HG03460 (cell line): Measurements from ENCODE around the gene RPS21.

Source experiments
- ATAC-seq: cut with Tn5 transposase; IDR thresholded peaks from one replicate; pipeline ENCODE4 v1.9.1; 2021; ENCODE audit not compliant: unreplicated experiment

RPS21 gene

DNA sequence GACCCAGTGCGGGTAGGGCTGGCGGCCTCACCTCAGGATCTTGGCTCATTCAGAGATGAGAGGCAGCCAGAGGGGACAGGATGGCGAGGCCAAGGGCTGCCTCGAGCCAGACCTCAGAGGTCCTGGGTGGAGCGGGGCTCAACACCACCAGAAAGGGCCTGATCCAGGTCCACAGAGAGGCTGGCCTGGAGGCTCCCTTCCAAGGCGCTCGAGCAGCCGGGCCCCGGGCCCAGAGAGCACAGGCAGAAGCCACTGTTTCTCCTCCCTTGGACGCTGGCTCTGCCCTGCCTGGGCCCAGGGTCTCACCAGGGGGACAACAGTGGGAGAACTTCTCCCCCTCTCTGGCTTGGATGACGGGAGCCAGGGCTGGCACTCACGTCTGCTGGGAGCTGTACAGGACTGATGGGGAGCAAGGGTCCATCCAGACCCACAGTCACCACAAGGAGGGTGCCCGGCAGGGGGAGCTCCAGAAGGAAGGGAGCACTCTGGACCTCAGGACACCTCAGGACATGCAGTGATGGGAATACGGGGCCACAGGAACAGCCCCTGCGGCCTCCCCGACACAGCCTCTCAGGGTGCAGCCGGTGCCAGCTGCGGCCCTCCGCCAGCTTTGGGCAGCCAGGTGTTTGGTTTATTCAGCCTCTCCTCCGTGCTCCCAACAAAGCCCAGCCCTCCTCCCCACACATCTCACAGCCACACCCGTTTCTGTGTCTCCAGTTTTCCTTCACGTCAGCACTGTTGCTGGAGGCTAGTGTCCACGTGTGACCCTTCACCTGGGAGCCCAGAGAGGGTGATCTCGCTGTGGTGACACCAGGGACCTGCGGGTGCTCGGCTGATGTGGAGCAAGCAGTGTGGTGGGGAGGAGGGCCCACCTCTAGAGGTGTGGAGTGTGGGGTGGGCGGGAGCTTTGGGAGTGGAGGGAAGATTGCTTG is 8.7 kb downstream of the RPS21 start:
- ATAC-seq = no peak

DNA sequence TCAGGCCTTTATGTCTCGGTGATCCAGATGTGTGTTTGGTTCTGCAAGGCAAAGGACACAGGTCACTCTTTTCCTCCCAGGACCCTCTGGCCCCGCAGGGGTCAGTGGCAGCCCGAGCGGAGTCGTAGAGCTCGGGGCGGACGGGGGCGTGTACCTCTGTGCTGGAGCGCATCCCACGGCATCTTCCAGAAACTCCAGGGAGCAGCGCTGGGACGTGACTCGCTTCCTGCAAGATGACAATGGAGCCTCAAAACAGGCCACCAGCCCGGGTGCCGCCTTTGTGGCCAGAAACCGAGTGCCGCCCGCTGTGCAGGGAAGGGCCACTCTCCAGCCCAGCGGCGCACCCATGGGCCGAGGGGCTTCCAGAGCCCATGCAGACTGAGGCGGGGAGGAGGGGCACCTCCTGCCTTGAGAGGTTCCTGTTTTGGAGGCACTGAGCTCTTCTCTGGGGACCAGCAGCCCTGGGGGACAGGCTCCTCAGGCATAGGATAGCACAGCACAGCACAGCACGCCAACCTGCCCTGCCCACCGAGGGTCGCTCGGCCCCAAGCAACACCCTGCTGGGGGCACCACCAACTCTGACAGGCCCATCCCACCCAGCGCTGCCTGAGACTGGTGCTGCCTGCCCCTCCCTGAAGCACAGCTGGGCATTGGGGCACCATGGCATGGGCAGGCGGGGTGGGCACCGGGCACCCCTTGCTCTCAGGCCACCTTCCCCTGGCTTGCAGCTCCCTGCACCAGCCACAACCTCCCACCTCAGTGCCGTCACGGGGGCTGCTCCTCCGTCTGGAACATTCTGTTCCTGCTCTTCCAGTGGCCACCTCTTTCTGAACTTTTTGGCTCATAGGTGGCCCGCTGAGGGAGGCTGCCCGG is 9.7 kb downstream of the RPS21 start:
- ATAC-seq = no peak

DNA sequence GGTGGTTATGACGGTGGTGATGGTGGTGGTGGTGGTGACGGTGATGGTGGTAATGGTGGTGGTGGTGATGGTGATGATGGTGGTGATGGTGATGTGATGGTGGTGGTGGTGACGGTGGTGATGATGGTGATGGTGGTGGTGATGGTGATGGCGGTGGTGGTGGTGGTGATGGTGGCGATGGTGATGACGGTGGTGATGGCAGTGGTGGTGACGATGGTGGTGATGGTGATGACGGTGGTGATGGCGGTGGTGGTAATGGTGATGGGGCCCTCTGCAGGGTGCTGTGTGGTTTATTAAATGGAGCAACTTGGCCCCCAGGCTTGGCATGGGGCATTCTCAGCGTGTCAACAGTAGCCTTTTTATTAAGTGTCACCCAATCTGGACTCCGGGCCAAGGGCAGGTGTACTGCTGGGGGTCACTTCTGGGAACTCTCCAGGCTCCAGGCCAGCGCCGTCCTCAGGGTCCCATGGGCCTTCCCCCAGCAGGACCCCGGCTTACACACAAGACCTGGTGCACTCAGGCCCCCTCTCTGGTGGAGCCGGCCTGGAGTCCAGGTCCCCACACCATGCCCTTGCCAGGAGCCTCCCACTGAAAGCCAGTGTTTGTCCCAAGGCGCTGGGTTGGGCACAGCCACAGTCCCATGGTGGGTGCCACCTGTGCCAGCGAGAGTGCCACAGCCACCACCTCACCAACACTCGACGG is 11.4 kb downstream of the RPS21 start:
- no peak for ATAC-seq

DNA sequence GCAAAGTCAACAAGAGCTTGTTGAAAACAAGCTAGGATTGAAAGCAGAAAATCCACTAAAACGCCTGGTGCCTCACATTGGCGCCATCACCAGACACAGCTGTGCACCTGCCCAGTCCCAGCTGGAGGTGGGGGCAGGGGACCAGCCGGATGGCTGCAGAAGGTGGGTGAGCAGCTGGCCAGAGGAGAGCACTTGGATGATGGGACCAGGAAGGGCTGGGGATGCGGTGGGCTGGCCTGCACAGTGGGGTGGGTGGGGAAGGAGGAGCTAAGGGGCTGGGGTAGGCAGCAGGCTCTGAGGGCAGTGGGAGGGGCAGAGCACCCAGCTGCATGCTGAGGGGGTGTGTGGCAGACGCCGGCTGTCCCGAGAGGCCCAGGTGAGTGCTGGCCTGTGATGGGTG is 13.1 kb downstream of the RPS21 start:
- ATAC-seq = no peak

DNA sequence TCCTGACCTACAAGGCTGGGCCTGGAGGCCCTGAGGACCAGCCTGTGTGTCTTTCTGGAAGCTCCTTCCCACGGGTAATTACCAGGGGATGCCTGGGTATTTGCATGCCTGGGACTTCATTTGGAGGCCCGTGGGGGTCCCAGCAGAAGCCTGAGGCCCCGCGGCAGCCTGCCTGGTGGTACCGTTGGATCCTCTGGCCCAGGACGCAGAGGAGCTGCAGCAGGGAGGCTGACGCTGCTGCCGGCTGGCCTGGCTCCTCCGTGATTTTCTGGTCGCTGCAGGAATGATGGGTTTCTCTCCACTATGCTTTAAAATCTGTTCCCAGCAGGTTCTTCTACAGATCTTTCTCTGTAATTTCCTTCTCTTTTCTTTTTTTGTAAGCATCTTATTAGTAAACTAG is 13.6 kb downstream of the RPS21 start:
- no peak for ATAC-seq

DNA sequence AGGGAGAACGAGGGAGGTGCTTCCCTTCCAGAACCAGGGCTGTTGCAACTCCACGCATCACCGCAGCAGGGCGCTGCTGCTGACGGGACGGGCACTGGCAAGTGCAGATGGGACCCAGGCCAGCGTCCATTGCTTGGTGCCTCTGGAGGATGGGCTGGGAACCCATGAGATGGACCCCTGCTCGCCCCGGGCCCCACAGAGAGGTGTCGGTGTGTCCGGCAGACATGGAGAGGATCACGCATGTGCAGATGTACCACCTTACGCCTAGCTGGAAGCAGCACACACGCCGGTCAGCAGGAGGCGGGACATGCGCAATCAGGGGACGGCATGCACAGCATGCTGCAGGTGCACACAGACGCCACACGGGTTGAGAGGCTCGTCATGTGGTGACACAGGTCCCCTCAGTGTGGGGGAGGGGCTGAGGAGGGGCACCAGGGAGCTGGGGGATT is 14.5 kb downstream of the RPS21 start:
- no peak for ATAC-seq

DNA sequence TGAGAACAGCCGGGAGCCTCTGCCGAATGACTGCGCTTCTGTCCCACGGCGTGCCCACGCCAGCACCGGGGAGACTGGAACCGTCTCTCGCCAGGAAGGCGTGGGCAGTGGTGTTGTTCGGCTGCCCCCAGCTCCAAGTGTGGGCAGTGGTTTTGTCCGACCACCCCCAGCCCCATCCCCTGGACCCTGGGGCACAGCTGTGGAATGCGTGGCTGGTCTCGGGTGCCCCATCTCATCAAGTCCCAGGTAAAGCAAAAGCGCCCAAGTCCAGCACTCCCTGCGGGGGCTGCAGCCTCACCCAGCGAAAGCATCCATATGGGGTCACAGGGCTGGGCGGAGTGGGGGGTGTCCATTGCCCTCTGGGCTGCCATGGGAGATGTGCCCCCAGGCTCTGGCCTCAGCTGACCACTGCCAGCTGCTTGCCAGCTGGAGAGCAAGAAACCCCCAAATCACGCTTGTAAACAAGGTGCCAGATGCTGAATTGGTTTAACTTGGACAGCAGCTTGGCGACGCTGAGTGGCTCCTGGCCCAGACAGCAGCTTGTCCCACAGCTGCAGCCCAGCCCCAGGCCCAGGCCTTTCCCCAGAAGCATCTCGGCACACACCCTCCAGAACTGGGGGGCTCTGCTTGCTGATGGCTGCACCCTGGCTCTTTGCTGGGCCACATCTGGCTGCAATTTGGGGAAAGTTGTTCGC is 15.7 kb downstream of the RPS21 start:
- no peak for ATAC-seq

DNA sequence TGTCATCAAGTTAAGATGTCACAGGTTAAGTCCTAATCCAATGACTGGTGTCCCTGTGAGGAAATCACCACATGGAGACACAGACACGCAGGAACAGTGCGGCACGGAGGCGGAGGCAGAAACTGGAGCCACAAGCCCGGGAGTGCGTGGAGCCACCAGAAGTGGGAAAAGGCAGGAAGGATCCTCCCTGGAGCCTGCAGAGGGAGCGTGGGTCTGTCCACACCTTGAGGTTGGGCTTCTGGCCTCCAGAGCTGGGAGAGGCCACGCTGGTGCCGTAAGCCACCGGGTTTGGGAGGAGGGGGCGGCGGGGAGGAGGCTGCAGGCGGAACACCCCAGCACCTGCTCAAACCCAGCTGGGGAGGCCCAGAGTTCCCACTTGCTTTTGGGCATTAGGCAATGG is 16.4 kb downstream of the RPS21 start:
- no peak for ATAC-seq

DNA sequence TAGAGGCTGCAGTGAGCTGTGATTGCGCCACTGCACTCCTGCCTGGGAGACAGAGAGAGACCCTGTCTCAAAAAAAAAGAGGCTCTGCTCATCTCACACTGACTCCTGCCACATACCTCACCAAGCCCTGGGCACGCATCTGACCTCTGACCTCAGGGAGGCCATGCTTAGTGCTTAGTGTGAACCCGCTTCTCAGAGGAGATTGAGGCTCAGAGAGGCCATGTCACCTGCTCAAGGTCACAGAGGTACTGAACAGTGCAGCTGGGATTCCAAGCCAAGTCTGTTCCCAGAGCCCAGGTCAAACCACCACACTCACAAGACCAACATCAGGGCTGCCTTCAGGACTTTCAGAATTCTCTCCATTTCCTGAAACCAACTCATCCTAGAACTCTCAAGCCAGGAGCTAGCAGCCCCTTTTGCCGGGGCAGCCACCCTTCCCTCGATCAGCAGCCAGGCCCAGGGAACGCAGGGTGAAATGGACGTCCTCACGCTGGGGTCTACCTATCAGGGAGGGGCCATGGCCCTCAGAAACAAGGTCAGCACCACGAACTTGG is 17.3 kb downstream of the RPS21 start:
- ATAC-seq = no peak

DNA sequence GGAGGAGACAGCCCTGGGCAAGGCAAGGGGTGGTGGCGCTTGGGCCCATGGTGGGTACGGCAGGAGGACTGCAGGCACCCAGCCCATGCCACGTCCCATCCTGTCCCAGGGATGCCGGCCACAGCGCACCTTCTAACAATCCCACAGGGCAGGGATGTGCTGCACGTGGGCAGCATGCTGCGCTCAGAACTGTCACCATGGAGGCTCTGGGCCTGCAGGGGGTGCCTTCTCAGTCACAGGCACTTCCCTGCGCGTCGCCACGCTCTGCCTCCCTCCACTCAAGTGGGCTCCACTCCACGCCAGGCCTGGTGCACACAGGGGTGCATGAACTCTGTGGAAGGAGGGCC is 17.8 kb downstream of the RPS21 start:
- no peak for ATAC-seq

DNA sequence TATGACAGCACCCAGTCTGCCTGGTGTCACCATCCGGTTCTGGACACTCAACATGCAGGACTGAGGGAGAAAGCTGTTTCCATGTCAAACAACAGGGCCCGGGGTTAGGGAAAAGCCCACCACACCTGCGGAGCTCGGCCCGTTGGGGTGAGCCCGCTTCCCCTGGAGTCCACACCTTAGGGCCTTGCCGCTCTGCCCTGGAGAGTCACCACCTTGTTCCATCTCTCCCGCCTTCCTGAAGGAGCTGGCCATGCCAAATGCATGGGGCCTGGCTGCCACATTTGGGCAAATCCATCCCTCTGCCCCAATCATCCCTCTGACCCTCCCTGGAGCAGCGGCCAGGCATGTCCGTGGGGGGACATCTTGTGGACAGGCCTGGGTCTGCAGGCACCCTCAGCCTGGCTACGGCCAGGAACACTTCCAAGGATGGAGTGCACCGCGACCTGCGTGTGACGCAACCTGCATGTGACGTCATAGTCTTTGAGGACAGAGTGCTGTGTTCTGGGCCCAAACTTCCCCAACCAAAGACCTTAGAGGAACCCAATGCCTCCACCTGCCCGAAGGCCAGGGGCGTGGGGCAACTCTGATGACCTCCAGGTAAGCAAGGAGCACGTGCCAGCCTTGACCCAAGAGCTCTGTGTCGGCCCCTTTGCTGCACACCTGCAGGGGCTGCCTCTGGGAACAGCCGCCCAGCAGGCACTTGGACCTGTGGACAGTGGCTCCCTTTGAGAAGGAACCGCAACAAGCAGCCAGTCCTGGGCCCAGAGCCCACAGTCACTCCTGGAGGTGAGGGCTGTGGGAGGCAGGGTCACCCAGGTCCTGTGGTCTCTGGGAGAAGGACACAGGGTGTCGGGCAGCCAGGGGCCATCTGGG is 18.4 kb downstream of the RPS21 start:
- no peak for ATAC-seq

DNA sequence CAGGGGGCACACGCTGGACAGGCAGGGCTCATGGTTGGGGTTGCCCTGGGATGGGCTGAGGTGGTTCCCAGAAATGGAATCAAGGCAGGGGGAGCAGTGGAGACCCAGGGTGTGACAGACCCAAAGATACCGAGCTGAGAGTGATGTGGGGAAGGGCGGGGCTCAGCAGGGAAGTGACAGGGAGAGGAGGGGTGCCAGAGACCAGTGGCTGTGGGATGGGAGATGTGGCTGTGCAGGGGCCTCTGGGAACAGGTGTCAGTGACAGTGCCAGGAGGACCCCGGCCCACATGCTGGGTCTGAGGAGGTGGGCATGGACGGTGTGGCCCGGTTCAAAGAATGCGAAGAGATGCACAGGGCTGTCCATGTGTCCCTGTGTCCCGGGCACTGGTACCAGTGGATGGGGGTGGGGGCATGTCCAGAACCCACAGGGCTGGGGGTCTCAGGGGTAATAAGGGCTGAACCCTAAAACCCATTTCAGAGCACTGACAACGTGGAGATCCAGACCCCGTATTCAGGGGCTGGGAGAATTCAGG is 19.1 kb downstream of the RPS21 start:
- no peak for ATAC-seq

DNA sequence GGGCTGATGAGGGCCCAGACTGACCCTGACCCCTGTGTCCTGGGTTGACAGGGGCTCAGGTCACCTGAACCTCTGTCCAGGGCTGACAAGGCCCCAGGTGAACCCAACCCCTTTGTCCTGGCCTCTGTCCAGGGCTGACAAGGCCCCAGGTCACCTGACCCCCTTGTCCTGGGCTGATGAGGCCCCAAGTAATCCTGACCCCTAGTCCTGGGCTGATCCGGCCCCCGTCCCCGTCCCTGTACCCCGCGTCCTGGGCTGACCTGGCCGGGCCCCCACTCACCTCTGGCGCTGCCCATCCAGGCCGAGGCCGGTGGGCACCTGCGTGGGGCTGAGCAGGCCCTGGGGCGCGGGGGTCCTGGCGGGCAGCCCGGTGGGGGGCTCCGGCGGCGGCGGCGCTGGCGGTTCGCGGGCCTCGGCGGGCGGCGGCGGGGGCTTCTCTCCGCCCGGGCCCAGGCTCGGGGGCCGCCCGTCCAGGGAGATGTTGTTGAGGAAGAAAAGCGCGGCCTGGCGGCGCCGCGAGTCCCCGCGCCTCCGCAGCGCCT is 19.8 kb downstream of the RPS21 start:
- no peak for ATAC-seq

DNA sequence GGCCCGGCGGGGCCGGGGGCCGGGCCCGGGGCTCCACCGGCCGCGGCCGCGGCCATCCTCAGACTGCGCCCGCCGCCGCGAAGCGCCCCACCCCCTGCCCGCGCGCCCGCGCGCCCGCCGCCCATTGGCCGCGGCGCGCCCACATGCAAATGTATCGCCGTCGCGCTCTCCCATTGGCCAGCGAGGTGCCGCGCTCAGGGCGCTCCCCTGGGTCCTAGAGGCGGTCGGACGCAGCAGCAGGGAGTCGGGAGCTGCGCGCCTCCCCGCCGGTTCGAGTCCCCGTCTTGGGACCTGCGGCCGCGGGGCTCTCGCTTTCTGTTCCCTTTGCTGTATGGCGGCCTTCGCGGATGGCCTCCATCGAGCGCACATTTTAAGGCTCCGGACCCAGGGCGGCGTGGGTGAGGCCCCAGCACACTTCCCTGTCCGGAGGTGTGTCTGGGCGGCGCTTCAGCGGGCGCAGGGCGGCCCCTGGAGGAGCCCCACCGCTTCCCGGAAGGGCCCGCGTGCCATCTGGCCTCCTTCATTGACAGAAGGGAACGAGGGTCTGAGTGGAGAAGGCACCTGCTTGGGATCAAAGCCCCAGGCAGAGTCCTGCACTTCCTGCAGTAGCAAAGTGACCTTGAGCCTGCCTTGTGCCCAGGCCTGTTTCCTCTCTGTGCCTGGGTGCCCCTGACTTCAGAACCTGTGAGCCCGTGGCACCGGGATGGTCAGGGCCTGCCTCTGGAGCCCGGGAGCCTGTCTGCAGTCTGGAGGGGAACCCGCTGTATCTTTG is 20.5 kb downstream of the RPS21 start, which contains the start of gene CABLES2:
TSS of gene CABLES2 (minus strand) at position 65 of the 772 bp plus-strand sequence. CDS start at position 56, 9 bp downstream.
- peak; percentile 77 for ATAC-seq

DNA sequence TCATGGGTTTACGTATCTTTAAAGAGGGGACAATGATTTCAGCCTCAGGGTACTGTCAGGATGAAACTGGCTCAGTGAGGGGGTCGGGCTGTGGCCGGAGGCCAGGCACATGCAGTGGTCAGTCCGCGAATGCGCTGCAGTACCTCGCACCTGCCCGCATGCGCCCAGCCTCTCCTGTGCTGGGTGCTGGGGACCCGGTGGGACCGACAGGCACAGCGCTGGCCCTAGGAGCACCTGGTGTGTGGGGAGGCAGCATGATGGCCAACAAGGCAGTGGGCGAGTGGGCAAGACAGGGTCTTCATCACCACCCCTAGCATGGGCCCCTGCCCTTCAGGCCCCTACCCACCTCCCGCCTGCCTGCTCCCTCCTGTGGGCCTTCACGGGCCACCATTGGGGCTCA is 21.2 kb downstream of the RPS21 start:
- ATAC-seq = no peak

DNA sequence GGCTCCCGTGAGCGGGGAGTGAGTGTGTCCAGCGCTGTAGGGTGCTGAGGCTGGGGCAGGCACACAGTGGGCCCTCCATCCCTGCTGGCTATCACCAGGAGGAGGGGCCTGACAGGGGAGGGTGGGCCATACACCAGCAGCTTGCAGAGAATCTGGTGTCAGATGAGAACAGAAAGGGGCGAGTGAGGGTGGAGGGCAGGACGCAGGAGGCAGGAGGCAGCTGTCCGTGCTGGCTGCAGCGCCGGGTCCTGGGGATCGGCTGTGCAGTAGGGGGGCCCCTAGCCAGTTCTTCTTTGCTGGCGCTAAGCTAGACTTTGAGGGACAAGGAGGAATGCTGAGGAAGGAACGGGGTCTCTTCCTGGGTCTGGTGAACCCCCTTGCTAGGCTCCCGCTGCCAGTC is 21.7 kb downstream of the RPS21 start:
- ATAC-seq = no peak

DNA sequence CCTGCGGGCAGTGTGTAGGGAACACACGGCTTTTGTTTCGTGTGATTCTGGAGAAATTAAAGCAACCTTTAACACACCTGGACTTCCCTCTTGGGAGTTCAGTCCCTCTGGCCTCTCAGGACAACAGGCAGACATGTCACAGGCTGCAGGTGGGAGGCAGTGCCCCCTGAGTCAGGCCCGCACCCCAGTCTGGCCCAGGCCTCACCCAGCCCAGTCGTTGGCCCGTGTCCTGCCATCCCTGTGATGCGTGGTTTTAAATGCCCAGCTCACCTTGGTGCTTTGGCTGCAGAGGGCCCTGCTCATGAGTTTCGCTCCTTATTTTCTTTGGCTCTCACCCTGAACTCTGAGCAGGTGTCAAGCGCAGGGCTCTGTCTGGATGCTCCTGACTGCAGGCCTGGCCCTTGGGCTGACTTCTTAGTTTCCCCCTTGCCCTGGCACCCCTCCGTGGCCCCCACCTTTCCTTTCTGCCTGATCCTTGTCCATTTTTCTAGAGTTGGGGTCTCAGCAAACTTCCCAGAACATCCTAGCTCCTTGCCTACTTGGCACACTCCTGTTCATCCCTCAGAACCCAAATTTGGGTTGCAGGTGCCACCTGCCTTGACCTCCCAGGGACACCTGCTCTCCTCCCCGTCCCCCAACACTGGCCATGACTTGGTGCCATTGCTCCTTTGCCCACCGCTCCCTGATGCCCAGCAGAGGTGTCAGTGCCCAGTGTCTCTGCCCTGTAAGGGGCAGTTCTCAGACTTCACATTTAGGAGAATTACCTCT is 22.4 kb downstream of the RPS21 start:
- ATAC-seq = no peak
